GM12872 (cell line): ENCODE results near the gene DHX34.

ENCODE experiments used
- CTCF ChIP-seq: IDR thresholded peaks from 3 replicates; pipeline ENCODE4 v1.5.1; 2011; ENCODE audit warnings: low read depth, mild to moderate bottlenecking, low read length, moderate library complexity; ENCODE audit not compliant: insufficient read depth

Gene DHX34

GRCh38 chr19:47350630-47351029 is 1.5 kb downstream of the DHX34 start:
- TF ChIP-seq CTCF, result no peak

GRCh38 chr19:47351548-47351947 is 2.4 kb downstream of the DHX34 start:
- TF ChIP-seq CTCF, result no peak

- TF ChIP-seq CTCF, result no peak
Measured at GRCh38 chr19:47352095-47352494, 3.0 kb downstream of the DHX34 start.

GRCh38 chr19:47353307-47353712 is 4.2 kb downstream of the DHX34 start:
- TF ChIP-seq CTCF, result no peak

GRCh38 chr19:47356900-47357299 is 7.8 kb downstream of the DHX34 start:
- no peak for TF ChIP-seq CTCF

- TF ChIP-seq CTCF, result peak; percentile 40; the same call in 2 of the 3 replicates
Measured at GRCh38 chr19:47357788-47358680, 8.9 kb downstream of the DHX34 start.

GRCh38 chr19:47358936-47359335 is 9.8 kb downstream of the DHX34 start:
- TF ChIP-seq CTCF, result no peak
